ENCODE data around the gene PKD2. TPM values are rescaled to one million over a fixed set of nuclear protein-coding genes. Genes with fewer than 3 reads are reported as not detected.

Gene PKD2
- total and polyA plus RNA-seq, 2 experiments from 2014 or later = 16.3 to 27.1 TPM

DNA sequence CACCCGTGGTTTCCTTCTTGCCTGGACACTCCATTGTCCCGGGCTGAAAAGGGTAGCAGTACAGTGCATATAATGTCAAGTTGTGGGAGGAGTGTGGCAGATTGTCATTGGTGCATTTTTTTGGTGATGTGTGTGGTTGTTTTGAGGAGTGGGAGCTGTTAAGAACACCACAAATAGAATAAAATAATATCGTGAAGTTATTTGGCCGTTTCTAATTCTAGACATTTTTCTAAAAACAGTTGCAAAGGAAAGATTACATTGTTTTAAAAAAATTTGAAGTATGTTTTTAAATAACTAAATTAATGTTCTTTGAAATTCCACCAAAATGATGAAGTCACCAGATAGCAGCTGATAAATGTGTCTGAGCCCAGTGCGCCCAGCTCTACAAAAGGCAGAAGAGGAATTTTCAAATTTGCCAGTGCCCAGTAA, 1.3 kb downstream of the PKD2 start:
- Histone ChIP-seq H3K4me1 (ENCODE audit: low read depth) (peaks cover 13% of the 10 kb centered on the region), H3K4me3 (peak overlapping the region; percentile 97), H3K27ac (no peak overlapping the region), H3K27me3 (no peaks in the 10 kb centered on the region), H3K36me3 (no peaks in the 10 kb centered on the region), H3K9me3 (ENCODE audit: low read depth) (no peaks in the 10 kb centered on the region)
- TF ChIP-seq, protein P1, sequence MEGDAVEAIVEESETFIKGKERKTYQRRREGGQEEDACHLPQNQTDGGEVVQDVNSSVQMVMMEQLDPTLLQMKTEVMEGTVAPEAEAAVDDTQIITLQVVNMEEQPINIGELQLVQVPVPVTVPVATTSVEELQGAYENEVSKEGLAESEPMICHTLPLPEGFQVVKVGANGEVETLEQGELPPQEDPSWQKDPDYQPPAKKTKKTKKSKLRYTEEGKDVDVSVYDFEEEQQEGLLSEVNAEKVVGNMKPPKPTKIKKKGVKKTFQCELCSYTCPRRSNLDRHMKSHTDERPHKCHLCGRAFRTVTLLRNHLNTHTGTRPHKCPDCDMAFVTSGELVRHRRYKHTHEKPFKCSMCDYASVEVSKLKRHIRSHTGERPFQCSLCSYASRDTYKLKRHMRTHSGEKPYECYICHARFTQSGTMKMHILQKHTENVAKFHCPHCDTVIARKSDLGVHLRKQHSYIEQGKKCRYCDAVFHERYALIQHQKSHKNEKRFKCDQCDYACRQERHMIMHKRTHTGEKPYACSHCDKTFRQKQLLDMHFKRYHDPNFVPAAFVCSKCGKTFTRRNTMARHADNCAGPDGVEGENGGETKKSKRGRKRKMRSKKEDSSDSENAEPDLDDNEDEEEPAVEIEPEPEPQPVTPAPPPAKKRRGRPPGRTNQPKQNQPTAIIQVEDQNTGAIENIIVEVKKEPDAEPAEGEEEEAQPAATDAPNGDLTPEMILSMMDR (IDR thresholded peaks at IDR 0.05; ENCODE audit: low read depth, low read length) = no peak
- peak in 1 of 2 donors; percentile 26 for DNase-seq (ENCODE audit: low read depth in 1 of 2, low spot score in 1 of 2)

DNA sequence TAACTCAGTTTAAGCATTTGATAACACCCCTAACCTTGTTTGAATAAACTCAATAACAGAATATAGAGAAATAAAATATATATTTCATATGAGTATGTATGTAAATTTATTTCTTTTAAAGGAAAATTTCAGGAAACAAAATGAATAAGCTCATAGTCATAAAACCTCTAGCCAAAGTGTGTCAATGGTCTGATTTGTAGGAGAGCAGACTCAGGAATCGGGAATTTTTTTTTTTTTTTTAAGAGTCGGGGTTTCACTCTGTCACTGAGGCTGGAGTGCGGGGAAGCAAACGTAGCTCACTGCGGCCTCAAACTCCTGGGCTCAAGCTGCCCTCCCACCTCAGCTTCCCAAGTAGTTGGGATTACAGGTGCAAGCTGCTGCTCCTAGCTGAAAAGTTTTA, 2.4 kb downstream of the PKD2 start:
- DNase-seq (ENCODE audit: low read depth in 1 of 2, low spot score in 1 of 2) = no peak
- TF ChIP-seq, protein P1 (IDR thresholded peaks at IDR 0.05; ENCODE audit: low read depth, low read length) = no peak
- H3K4me3 ChIP-seq = no peak overlapping the region
- H3K27ac ChIP-seq = no peak overlapping the region
- H3K4me1 ChIP-seq (ENCODE audit: low read depth) = peaks cover 13% of the 10 kb centered on the region
- no peaks in the 10 kb centered on the region for H3K9me3 ChIP-seq (ENCODE audit: low read depth)
- no peaks in the 10 kb centered on the region for H3K27me3 ChIP-seq
- no peaks in the 10 kb centered on the region for H3K36me3 ChIP-seq

DNA sequence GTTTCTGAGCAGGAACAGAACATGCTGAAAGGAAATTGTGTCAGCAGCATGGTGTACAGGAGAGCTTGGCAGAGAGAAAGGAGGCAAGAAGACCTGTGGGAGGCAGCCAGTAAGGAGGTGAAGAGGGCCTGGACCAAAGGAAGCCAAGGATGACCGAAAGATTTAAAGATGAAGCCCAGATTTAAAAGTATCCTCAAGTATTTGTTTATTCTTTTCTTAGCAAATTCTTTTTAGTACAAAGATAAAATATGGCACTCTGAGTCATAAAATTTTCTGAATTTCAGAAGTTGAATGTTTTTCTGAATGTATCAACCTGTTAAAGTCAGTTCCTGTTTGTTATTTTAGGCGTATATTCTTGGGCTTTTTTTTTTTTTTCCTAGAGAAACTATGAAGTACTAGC, 3.5 kb downstream of the PKD2 start:
- DNase-seq (ENCODE audit: low read depth in 1 of 2, low spot score in 1 of 2) = no peak
- no peaks in the 10 kb centered on the region for H3K27me3 ChIP-seq
- no peak overlapping the region for H3K4me3 ChIP-seq
- TF ChIP-seq, protein P1 (IDR thresholded peaks at IDR 0.05; ENCODE audit: low read depth, low read length) = no peak
- H3K9me3 ChIP-seq (ENCODE audit: low read depth) = no peaks in the 10 kb centered on the region
- peaks cover 13% of the 10 kb centered on the region for H3K4me1 ChIP-seq (ENCODE audit: low read depth)
- H3K36me3 ChIP-seq = no peaks in the 10 kb centered on the region
- H3K27ac ChIP-seq = no peak overlapping the region

DNA sequence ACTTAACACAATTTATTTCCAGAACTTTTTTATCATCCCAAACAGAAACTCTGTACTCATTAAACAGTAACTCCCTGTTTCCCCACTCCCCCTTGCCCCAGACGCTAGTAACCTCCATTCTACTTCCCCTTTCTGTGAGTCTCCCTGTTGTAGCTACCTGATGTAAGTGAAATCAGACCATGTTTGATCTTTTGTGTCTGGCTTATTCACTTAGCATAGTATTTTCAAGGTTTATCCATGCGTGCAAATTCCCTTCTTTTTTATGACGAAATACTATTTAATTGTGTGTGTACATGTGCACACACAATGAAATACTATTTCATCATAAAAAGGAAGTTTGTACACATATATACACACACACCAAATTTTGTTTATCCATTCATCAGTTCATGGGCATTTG, 5.2 kb downstream of the PKD2 start:
- H3K27ac ChIP-seq = no peak overlapping the region
- H3K4me1 ChIP-seq (ENCODE audit: low read depth) = peaks cover 13% of the 10 kb centered on the region
- DNase-seq (ENCODE audit: low read depth in 1 of 2, low spot score in 1 of 2) = no peak
- H3K9me3 ChIP-seq (ENCODE audit: low read depth) = no peaks in the 10 kb centered on the region
- TF ChIP-seq, protein P1 (IDR thresholded peaks at IDR 0.05; ENCODE audit: low read depth, low read length) = no peak
- no peaks in the 10 kb centered on the region for H3K36me3 ChIP-seq
- H3K4me3 ChIP-seq = no peak overlapping the region
- no peaks in the 10 kb centered on the region for H3K27me3 ChIP-seq

DNA sequence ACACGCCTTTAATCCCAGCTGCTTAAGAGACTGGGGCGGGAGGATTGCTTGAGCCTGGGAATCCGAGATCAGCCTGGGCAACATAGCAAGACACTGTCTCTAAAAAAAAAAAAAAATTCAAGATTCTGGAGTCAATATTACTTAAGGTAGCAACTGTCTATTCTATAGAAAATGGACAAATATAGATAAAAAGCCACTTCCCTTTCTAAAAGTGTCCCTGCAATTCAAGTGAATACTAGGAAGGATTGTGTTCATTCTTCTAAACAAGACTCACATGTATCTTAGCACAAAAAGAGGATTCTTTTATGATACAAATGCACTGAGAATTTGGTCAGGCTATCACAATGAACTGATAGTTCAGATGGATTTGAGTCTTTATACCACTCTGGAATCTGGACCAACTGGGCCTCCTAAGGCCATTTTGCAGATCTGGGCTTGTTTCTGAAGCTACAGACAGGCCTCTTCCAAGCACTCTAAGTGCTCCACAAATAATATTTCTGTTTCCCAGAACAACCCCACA, 7.0 kb downstream of the PKD2 start:
- Histone ChIP-seq H3K9me3 (ENCODE audit: low read depth) (no peaks in the 10 kb centered on the region), H3K4me3 (no peak overlapping the region), H3K36me3 (no peaks in the 10 kb centered on the region), H3K4me1 (ENCODE audit: low read depth) (peaks cover 4% of the 10 kb centered on the region), H3K27me3 (no peaks in the 10 kb centered on the region), H3K27ac (no peak overlapping the region)
- no peak for DNase-seq (ENCODE audit: low read depth in 1 of 2, low spot score in 1 of 2)
- TF ChIP-seq, protein P1 (IDR thresholded peaks at IDR 0.05; ENCODE audit: low read depth, low read length) = no peak

Data from cardiac muscle cell (in vitro differentiated cells and primary cell).